Lung (tissue), 12 donors: ENCODE data around the gene NAP1L5. TPM values are rescaled to one million over a fixed set of nuclear protein-coding genes. Genes with fewer than 3 reads are reported as not detected.

Source experiments
- ATAC-seq: fragments of 200-7000 bp; cut with Tn5 transposase; one replicate; pipeline ENCODE4 v1.9.1; 2020; ENCODE audit warnings: moderate number of reproducible peaks; ENCODE audit not compliant: insufficient read depth, low FRiP score
- DNase-seq, 3 donors: peaks; one replicate each; pipeline ENCODE4 v3.0.0-alpha.2; 2013 to 2017
- H3K27ac ChIP-seq, 2 donors: one replicate each; pipeline ENCODE4 v1.5.1; 2013; ENCODE audit warnings: mild to moderate bottlenecking in 2 of 2, moderate library complexity in 2 of 2, control low read depth in 1 of 2, inconsistent platforms in 1 of 2, low read depth in 1 of 2, low read length in 1 of 2
- H3K27me3 ChIP-seq, 3 donors: one replicate each; pipeline ENCODE4 v1.5.1; 2013; ENCODE audit warnings: low read length in 2 of 3; ENCODE audit not compliant: control insufficient read depth in 3 of 3, insufficient read depth in 3 of 3
- H3K36me3 ChIP-seq, 4 donors: one replicate each; pipeline ENCODE4 v1.5.1; 2013; ENCODE audit warnings: low read length in 4 of 4, mild to moderate bottlenecking in 1 of 4, moderate library complexity in 1 of 4; ENCODE audit not compliant: control insufficient read depth in 4 of 4, insufficient read depth in 4 of 4
- H3K4me1 ChIP-seq, 5 donors: one replicate each; pipeline ENCODE4 v1.5.1; 2013; ENCODE audit warnings: low read length in 5 of 5, mild to moderate bottlenecking in 2 of 5, moderate library complexity in 1 of 5; ENCODE audit not compliant: control insufficient read depth in 5 of 5, insufficient read depth in 5 of 5
- H3K4me3 ChIP-seq: one replicate; pipeline ENCODE4 v1.5.1; 2013; ENCODE audit warnings: mild to moderate bottlenecking, control low read depth, moderate library complexity
- H3K9ac ChIP-seq, 2 donors: one replicate each; pipeline ENCODE4 v1.5.1; 2013; ENCODE audit warnings: low read length in 2 of 2, control low read depth in 1 of 2; ENCODE audit not compliant: insufficient read depth in 1 of 2
- H3K9me3 ChIP-seq, 4 donors: one replicate each; pipeline ENCODE4 v1.5.1; 2013; ENCODE audit warnings: low read length in 3 of 4, mild to moderate bottlenecking in 1 of 4, moderate library complexity in 1 of 4; ENCODE audit not compliant: control insufficient read depth in 4 of 4, insufficient read depth in 3 of 4
- CTCF ChIP-seq: IDR thresholded peaks from 2 replicates; pipeline ENCODE4 v1.5.1; 2012; ENCODE audit warnings: mild to moderate bottlenecking; ENCODE audit errors: control extremely low read depth, extremely low read depth
- WGBS, 2 donors: extraction: QIAGEN DNeasy Blood & Tissue Kit; methylation state at CpG; one replicate each; pipeline ENCODE4 v1.1.7; 2013; 5-methylcytosine and 5-hydroxymethylcytosine counted together
- polyA plus RNA-seq, 2 donors: library from polyadenylated mRNA; stranded (reverse); fragments of 200-250 nt; gene quantifications; one replicate each; pipeline ENCODE4 v1.2.1, GENCODE V29; 2013
- total RNA-seq, 2 donors: library from RNA; depleted of rRNA in 1 of 2; stranded (reverse); fragments of >200 nt in 1 of 2; gene quantifications; one replicate each; pipeline ENCODE4 v1.2.1, GENCODE V29; 2014 to 2021
- donor health status: control.
- donor health status: control.
- donor health status: Bipolar disorder and iron deficiency.
- donor health status: healthy.
- donor health status: DM: yes; HTN: yes; CAD: no.

NAP1L5 gene
- total and polyA plus RNA-seq, 4 donors = 2.6 to 8.8 (median 3.2) TPM

- no peak for TF ChIP-seq CTCF
- H3K27me3 ChIP-seq = no peaks in the 10 kb centered on the region
- no peak overlapping the region for H3K27ac ChIP-seq
- DNase-seq = no peak
- H3K36me3 ChIP-seq = peaks cover 2 to 56% (median 15%) of the 10 kb centered on the region in 4 donors
- peaks cover 0 to 28% (median 10%) of the 10 kb centered on the region in 5 donors for H3K4me1 ChIP-seq
- H3K4me3 ChIP-seq = no peak overlapping the region
- 73 to 86% methylated on average over 3 of the region's 3 CpGs for WGBS, 2 donors
- no peak for ATAC-seq
- H3K9me3 ChIP-seq = no peaks in the 10 kb centered on the region
- no peak overlapping the region for H3K9ac ChIP-seq
Observed at GRCh38 chr4:88736264-88736663, 38.6 kb upstream of the NAP1L5 start.

- no peaks in the 10 kb centered on the region for H3K9me3 ChIP-seq
- TF ChIP-seq CTCF = no peak
- ATAC-seq (no peak), DNase-seq (peak in 2 of 3 donors; percentile 60 to 65)
- H3K27me3 ChIP-seq = no peaks in the 10 kb centered on the region
- H3K27ac ChIP-seq = no peak overlapping the region
- H3K36me3 ChIP-seq = peaks cover 7 to 54% (median 20%) of the 10 kb centered on the region in 4 donors
- H3K9ac ChIP-seq = no peak overlapping the region
- H3K4me1 ChIP-seq = peaks cover 0 to 29% (median 13%) of the 10 kb centered on the region in 5 donors
- 65 to 86% methylated on average over 1 of the region's 1 CpG for WGBS, 2 donors
- H3K4me3 ChIP-seq = no peak overlapping the region
Observed at GRCh38 chr4:88735564-88735963, 37.9 kb upstream of the NAP1L5 start.

- 81 to 85% methylated on average over 3 of the region's 3 CpGs for WGBS, 2 donors
- Histone ChIP-seq H3K9ac (no peak overlapping the region), H3K4me1 (peaks cover 0 to 29% (median 13%) of the 10 kb centered on the region in 5 donors), H3K27ac (no peak overlapping the region), H3K4me3 (no peak overlapping the region), H3K36me3 (peaks cover 11 to 56% (median 23%) of the 10 kb centered on the region in 4 donors), H3K9me3 (no peaks in the 10 kb centered on the region), H3K27me3 (no peaks in the 10 kb centered on the region)
- no peak for ATAC-seq
- DNase-seq = no peak
- TF ChIP-seq CTCF = no peak
Observed at GRCh38 chr4:88734403-88734949, 36.8 kb upstream of the NAP1L5 start.
